T-helper 1 cell treated with Interleukin-12 subunit alpha and Interleukin-12 subunit beta and Interleukin-4 antibody, amounts not matched to agents 30 ng/mL and 1 ng/mL, for 36 hours (primary cell): Measurements from ENCODE around the gene AZU1. TPM values are rescaled to one million over a fixed set of nuclear protein-coding genes. Genes with fewer than 3 reads are reported as not detected.
"Not testable (repeated sequence)": the region's sequence is repeated elsewhere in the genome, so short reads cannot be mapped to it uniquely, and the experiment has no call there.

ENCODE experiments used
- intact Hi-C: fragments of 100-400 bp; cut with micrococcal nuclease; formaldehyde crosslinking; loops from one replicate; pipeline ENCODE4 v1.15.1; 2024
- total RNA-seq: library from RNA; stranded (reverse); gene quantifications from 2 replicates; pipeline ENCODE4 v1.2.3, GENCODE V29; 2022

AZU1 gene
- total RNA-seq, 1 donor from 2014 or later = not detected

DNA sequence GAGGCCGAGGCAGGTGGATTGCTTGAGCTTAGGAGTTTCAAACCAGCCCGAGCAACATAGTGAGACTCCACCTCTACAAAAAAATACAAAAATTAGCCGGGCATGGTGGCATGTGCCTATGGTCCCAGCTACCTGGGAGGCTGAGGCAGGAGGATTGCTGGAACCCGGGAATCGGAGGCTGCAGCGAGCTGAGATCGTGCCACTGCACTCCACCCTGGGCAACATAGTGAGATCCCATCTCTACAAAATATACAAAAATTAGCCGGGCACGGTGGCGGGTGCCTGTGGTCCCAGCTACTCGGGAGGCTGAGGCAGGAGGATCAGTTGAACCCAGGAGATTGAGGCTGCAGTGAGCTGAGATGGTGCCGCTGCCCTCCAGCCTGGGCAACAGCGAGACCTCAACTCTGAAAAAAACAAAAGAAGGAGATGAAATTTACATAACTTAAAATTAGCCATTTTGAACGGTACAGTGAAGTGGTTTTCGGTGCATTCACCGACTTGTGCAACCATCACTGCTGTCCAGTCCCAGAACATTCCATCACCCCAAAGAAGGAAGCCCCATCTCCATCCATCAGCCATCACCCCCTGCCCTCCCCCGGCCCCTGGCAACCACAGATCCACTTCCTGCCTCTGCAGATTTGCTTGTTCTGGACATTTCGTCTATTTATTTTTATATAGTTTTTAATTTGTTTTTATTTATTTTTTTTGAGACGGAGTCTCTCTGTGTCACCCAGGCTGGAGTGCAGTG, 1.6 kb upstream of the AZU1 start:
- intact Hi-C loops = no loop called here

- intact Hi-C loops = no loop called here
Measured at GRCh38 chr19:827314-827709, 325 bp upstream of the AZU1 start.

GRCh38 chr19:829129-829758, 1.6 kb downstream of the AZU1 start:
- intact Hi-C loops = no loop called here

DNA sequence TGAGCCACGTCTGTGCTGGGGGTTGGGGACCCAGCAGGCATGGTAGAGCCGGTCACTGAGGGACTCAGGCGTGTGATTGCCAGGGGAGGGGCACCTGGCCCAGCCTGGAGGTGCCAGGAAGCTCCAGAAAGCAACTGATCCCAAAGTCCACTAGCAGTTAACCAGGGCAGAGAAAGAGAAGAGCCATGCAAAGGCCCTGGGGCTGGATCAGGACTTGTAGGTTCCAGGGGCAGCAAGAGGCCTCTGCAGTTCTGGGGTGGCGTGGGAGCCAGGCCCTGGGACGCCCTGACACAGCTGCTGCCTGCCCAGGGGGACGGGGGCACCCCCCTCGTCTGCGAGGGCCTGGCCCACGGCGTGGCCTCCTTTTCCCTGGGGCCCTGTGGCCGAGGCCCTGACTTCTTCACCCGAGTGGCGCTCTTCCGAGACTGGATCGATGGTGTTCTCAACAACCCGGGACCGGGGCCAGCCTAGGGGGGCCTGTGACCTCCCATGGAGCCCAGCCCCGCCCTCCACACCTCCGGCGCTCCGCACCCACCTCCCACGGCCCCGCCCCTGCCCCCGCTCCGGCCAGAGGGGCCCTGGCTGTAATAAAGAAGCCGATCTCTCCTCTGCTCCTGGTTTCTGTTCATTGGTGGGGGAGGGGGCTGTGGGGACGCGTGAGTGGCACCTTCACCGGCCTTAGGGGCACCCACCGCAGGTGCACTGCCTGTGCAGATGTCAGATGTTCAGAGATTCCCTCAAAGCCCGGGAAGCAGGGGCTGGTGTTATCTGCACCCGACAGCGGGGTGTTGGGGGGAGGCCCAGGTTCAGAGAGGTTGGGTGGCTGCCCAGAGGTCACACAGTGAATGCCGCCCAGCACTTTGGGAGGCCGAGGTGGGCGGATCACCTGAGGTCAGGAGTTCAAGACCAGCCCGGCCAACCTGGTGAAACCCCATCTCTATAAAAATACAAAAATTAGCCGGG, 4.1 kb downstream of the AZU1 start:
- intact Hi-C loops = no loop called here

GRCh38 chr19:834216-834615, 6.6 kb downstream of the AZU1 start:
- intact Hi-C loops = no loop called here

GRCh38 chr19:835210-835810, 7.7 kb downstream of the AZU1 start:
- intact Hi-C loops = no loop called here

GRCh38 chr19:840519-841206, 13.0 kb downstream of the AZU1 start, which contains the start of gene PRTN3:
Gene PRTN3 (plus strand): TSS chr19:840999. CDS start chr19:841009, 10 bp downstream.
- intact Hi-C loops = no loop called here

DNA sequence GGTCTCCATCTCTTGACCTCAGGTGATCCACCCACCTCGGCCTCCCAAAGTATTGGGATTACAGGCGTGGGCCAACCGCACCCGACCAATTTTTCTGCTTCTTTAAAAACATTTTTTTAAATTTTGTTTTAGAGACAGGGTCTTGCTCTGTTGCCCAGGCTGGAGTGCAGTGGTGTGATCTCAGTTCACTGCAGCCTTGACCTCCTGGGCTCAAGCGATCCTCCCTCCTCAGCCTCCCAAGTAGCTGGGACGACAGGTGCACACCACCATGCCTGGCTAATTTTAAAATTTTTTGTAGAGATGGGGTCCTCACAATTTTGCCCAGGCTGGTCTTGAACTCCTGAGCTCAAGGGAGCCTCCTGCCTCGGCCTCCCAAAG, 15.2 kb downstream of the AZU1 start:
- intact Hi-C loops = not testable (repeated sequence)

DNA sequence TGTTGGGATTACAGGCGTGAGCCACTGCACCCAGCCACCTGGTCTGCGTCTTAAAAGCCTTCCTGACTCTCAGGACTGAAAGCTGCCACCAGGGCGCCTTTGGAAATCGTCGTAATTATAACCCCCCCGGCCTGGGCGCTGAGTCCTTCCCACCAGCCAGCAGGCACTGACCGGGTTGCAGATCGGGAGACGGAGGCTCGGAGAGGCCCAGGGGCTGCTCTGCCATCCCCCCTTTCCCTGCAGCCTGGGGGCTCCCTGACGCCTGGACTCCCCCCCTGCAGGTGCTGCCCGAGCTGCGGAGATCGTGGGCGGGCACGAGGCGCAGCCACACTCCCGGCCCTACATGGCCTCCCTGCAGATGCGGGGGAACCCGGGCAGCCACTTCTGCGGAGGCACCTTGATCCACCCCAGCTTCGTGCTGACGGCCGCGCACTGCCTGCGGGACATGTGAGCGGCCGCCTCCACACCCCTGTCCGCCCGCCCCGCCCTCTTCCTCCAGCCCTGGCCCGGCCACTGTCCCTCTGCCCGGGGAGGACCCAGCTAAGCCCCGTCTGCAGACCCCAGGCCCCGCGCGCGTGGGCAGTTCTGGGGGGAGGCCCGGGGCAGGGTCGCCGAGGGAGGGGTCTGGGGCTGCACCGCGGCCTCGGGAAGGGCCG, 15.7 kb downstream of the AZU1 start:
- intact Hi-C loops = no loop called here

DNA sequence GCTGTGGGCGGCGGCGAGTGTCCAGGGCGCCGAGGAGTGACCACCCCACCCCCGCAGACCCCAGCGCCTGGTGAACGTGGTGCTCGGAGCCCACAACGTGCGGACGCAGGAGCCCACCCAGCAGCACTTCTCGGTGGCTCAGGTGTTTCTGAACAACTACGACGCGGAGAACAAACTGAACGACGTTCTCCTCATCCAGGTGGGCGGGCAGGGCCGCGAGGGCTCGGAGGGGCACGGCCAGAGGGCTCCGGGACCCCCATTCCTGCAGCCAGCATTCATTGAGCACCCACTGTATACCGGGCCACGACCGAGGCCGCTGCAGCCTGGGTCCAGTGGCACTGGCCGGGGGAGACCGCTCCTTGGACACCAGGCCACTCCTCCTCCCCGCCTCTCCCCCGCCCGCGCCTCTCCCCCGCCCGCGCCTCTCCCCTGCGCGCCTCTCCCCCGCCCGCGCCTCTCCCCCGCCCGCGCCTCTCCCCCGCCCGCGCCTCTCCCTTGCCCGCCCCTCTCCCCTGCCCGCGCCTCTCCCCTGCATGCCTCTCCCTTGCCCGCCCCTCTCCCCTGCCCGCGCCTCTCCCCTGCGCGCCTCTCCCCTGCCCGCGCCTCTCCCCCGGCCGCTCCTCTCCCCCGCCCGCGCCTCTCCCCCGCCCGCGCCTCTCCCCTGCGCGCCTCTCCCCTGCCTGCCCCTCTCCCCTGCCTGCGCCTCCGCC, 16.4 kb downstream of the AZU1 start:
- intact Hi-C loops = no loop called here

- intact Hi-C loops = no loop called here
Measured at GRCh38 chr19:844546-844971, 16.9 kb downstream of the AZU1 start.

DNA sequence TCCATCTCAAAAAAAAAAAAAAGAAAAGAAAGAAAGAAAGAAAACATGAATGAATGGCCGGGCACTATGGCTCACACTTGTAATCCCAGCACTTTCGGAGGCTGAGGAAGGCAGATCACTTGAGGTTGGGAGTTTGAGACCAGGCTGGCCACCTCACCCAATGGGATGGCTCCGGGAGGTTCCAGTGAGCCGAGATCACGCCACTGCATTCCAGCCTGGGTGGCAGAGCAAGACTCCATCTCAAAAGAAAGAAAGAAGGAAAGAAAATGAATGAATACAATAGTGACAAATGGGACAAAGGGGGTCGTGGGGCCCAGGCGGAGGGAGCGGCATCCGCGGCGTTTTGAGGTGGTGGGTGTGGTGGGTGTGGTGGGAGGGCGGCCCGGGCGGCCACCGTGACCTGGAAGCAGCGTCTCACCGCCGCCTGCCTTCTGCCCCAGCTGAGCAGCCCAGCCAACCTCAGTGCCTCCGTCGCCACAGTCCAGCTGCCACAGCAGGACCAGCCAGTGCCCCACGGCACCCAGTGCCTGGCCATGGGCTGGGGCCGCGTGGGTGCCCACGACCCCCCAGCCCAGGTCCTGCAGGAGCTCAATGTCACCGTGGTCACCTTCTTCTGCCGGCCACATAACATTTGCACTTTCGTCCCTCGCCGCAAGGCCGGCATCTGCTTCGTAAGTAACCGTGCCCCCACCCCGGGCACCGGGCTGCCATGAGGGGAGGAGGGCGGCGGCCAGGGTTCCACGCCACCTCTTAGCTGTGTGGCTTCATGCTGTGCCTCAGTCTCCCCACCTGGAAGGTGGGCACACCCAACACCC, 18.3 kb downstream of the AZU1 start:
- intact Hi-C loops = no loop called here

GRCh38 chr19:848386-848921, 20.8 kb downstream of the AZU1 start:
- intact Hi-C loops = no loop called here

DNA sequence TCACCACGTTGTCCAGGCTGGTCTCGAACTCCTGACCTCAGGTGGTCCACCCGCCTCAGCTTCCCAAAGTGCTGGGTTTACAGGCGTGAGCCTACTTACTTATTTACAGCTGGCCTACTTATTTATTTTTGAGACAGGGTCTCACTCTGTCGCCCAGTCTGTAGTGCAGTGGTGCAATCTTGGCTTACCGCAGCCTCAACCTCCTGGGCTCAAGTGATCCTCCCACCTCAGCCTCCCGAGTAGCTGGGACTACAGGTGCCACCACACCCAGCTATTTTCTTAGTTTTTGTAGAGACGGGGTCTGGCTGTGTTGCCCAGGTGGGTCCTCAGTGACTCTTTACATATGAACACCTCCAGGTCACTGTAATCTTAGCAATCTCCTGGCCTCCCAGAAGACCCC, 21.6 kb downstream of the AZU1 start:
- intact Hi-C loops = not testable (repeated sequence)

- intact Hi-C loops = no loop called here
Measured at GRCh38 chr19:850221-850978, 22.8 kb downstream of the AZU1 start.

- intact Hi-C loops = no loop called here
Measured at GRCh38 chr19:850979-851335, 23.3 kb downstream of the AZU1 start.

DNA sequence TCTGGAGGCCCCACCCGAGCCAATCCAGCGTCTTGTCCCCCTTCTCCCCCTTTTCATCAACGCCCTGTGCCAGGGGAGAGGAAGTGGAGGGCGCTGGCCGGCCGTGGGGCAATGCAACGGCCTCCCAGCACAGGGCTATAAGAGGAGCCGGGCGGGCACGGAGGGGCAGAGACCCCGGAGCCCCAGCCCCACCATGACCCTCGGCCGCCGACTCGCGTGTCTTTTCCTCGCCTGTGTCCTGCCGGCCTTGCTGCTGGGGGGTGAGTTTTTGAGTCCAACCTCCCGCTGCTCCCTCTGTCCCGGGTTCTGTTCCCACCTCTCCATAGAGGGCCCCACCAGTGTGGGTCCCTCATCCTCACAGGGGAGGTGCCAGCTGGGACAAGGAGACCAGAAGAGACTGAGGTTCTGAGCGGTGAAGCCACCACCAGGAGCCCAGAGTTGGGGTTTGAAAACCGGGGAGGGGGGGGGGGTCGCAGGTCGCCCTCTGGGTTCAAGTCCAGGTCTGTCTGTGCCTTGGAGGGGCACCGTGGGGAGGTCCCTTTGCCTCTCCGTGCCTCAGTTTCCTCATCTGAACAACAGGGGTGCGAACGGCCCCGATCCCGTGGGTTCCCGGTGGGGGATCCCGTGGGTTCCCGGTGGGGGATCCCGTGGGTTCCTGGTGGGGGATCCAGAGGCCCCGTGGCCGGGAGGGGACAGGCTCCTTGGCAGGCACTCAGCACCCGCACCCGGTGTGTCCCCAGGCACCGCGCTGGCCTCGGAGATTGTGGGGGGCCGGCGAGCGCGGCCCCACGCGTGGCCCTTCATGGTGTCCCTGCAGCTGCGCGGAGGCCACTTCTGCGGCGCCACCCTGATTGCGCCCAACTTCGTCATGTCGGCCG, 24.7 kb downstream of the AZU1 start, which contains the start of gene ELANE:
TSS of gene ELANE (plus strand) at position 168 of the 878 bp plus-strand sequence. CDS start at position 194, 26 bp downstream.
- intact Hi-C loops = no loop called here
